Activated naive CD8-positive, alpha-beta T cell treated with anti-CD3 and anti-CD28 coated beads, Interleukin-2, amount 50 U/mL, for 16 hours (primary cell): ENCODE data around the gene RAB11FIP3.

Experiments used
- DNase-seq: peaks from one replicate; pipeline ENCODE4 v3.0.0-alpha.2; 2020; ENCODE audit warnings: low read depth, low spot score

RAB11FIP3 gene

GRCh38 chr16:533391-534123 is 108.1 kb downstream of the RAB11FIP3 start:
- DNase-seq, result no peak

- no peak for DNase-seq
Observed at GRCh38 chr16:534135-534534, 108.7 kb downstream of the RAB11FIP3 start.

GRCh38 chr16:534856-535445 is 109.5 kb downstream of the RAB11FIP3 start:
- no peak for DNase-seq

GRCh38 chr16:535446-536405 is 110.3 kb downstream of the RAB11FIP3 start:
- no peak for DNase-seq

GRCh38 chr16:536746-537145 is 111.3 kb downstream of the RAB11FIP3 start:
- DNase-seq, result no peak

DNA sequence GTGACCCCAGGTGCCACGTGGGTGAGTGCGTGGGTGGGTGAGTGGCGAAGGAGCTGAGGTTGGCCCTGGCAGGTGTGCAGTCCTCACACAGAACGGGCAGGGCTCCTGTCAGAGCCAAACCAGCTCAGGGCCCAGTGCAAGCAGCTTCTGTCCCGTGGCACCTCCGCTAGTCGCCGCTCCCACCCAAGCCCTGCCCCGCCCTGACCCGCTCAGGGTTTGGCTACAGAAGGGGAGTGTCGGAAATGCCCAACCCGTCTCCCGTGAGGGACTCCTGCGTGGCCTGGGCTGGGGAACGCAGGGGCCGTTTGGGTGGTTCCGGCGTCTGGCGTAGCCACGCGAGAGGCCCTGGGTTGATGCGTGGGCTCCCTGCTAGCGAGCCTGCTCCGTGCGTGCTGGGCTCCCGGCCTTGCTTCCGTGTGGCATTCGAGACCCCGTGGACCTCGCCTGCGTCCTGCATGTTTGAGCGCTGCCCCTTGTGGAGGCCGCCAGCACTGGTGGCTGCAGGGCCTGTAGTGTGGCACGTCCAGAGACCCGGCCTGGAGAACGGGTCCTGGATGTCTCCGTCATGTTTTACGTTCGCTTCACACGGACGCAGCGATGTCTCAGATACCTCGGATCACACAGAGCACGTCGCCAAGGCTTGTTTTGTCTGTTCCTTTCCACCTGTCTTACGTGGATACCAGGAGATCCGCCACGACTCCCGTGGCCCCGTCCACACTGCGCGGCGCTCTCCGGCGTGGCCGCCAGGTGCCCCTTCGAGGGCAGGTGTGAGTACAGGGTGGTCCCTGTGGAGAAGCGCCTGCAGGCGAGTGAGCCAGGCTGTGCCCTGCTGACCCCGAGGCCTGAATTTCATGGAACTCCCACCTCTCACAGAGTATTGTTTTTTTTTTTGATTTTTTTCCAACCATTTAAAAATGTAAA is 112.2 kb downstream of the RAB11FIP3 start:
- DNase-seq, result no peak

DNA sequence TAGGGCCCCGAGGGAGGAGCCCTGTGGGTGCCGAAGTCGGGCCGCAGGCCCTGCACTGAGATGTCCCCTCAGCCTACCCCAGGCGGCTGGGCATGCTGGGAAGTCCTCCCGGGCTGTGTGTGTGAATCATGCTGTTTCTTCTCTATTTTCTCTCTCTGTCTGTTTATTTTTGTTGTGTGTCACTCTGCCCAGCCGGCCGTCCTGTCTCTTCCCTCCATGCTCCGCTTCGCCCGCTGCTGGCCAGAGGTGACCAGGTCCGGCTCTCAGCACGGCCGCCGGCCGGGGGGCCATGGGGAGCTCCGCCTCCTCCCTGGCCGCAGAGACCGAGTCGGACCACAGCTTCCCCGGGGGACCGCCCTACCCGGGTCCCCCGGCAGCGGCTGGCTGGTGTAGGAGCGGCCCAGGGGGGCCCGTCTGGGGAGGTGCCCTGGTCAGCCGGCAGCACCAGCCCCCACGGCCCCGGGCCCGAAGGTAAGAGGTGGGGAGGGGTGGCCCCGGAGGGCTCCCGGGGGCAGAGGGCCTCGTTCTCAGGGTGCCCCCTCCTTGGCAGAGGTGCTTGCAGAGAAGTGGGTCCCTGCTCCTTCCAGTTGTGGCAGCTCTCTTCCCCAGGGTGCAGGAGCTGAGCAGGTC is 114.6 kb downstream of the RAB11FIP3 start:
- no peak for DNase-seq

GRCh38 chr16:540645-541340 is 115.3 kb downstream of the RAB11FIP3 start:
- DNase-seq, result no peak

DNA sequence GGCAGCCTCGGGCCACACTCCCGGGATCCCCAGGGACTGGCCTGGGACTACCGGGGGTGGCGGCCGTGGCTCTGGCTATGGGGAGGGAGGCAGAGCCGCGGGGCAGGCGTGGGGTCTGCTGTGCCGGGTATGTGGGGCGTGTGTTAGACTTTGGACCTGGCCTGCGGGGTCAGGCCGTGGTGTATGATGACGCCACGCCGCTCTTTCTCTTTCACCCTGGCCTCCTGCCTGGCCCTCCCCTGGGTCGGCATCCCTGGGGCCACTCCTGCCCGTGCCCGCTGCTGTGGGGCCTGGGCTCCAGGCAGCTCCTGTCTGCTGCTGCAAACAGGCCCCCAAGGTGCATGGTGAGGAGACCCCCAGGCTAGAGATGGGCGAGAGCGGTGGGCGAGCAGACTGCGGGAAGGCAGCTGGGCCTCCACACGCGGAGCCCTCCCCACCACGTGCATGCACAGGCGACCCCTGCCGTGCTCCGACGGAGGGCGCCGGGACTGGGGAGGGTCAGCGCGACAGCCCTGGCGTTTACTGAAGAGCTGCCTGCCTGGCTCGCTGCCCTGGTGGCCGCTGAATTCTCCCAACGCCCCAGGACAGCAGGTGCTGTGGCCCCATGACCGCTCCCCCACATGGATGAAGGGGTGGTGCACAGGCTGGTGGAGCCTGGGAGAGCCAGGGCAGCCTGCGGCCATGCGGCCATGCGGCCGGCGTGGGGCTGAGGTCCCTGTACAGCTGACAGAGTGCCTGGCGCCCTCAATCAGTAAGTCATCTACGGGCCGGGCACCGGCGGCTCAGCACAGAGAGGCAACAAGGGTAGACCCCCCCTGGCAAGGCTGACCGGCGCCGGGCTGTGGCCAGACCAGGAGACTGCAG is 118.1 kb downstream of the RAB11FIP3 start:
- no peak for DNase-seq

DNA sequence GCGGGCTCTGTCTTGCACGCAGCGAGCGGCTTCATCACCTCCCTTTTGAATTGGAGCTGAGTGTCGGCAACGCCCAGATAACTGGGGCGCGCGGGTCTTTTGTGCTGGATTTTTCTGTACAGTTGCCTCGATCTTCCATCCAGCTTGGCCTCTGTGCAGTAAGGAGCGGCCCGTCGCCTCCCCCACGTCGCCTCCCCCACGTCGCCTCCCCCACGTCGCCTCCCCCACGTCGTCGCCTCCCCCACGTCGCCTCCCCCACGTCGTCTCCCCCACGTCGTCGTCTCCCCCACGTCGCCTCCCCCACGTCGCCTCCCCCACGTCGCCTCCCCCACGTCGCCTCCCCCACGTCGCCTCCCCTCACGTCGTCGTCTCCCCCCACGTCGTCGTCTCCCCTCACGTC is 119.1 kb downstream of the RAB11FIP3 start:
- no peak for DNase-seq

DNA sequence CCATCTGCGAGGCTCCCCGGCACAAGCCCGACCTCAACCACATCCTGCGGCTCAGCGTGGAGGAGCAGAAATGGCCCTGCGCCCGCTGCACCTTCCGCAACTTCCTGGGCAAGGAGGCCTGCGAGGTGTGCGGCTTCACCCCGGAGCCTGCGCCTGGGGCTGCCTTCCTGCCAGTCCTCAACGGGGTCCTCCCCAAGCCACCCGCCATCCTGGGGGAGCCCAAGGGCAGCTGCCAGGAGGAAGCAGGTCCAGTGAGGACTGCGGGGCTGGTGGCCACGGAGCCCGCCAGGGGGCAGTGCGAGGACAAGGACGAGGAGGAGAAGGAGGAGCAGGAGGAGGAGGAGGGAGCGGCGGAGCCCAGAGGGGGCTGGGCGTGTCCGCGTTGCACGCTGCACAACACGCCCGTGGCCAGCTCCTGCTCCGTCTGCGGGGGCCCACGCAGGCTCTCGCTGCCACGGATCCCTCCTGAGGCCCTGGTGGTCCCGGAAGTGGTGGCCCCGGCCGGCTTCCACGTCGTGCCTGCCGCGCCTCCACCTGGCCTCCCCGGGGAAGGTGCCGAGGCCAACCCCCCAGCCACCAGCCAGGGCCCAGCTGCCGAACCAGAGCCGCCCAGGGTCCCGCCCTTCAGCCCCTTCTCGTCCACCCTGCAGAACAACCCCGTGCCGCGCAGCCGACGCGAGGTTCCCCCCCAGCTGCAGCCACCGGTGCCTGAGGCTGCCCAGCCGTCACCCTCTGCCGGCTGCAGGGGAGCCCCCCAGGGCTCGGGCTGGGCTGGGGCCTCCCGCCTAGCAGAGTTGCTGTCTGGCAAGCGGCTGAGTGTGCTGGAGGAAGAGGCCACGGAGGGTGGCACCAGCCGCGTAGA is 121.7 kb downstream of the RAB11FIP3 start:
- DNase-seq, result no peak

DNA sequence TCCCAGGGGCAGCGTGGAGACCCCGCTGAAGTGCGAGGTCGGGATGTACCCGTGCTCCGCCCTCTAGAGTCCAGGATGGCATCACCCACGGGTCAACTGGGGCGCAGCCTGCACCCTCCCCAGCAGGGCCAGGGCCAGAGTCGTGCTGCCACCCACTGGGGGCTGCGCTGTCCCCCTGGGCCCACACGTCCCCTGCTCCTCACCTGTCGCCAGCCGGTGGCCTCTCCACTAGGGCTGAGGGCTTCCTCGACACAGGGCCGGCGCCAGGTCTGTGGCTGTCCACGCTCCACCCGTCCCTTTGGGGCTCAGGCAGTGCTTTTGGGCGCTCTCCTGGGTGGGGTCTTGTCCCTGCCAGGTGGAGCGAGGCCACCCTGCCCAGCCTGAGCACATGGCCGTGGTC is 123.1 kb downstream of the RAB11FIP3 start:
- DNase-seq, result no peak

- no peak for DNase-seq
Observed at GRCh38 chr16:549544-550263, 124.3 kb downstream of the RAB11FIP3 start.

- no peak for DNase-seq
Observed at GRCh38 chr16:551210-551609, 125.8 kb downstream of the RAB11FIP3 start.

GRCh38 chr16:552171-552570 is 126.7 kb downstream of the RAB11FIP3 start:
- no peak for DNase-seq

GRCh38 chr16:553601-554296 is 128.3 kb downstream of the RAB11FIP3 start:
- no peak for DNase-seq

DNA sequence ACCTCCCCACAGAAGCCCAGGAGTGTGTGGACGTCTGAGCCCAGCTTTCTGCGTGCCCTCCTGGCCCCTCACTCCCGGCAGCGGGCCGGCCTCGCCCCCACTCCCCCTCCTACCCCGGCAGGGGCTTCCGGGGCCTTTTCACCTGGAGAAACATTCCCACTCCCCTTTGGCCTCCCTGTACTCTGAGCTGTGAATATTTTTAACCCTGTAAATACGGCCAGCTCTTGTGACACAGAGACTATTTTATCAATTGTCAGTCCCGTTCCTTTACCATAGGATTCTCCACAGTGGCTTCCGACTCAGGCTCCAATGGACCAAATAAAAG is 128.8 kb downstream of the RAB11FIP3 start:
- no peak for DNase-seq
